GM23338 (cell line): ENCODE data around the gene NUP42. TPM values are rescaled to one million over a fixed set of nuclear protein-coding genes. Genes with fewer than 3 reads are reported as not detected.

Experiments
- ATAC-seq: fragments of 200-7000 bp; cut with Tn5 transposase; 3 replicates; pipeline ENCODE4 v1.9.1; 2020
- DNase-seq: peaks from one replicate; pipeline ENCODE4 v3.0.0-alpha.2; 2015; ENCODE audit warnings: low spot score
- H2AFZ ChIP-seq: fragments of 200-600 bp; sonication (generic); 2 replicates; pipeline ENCODE4 v1.8.0; 2016; ENCODE audit warnings: antibody characterized with exemption, mild to moderate bottlenecking, moderate library complexity
- H3F3A ChIP-seq: fragments of 200-600 bp; sonication (generic); replicated peaks from 2 replicates; pipeline ENCODE4 v1.8.0; 2017; ENCODE audit warnings: antibody characterized with exemption, mixed run types, low read depth
- H3K27ac ChIP-seq: fragments of 200-600 bp; sonication (generic); 2 replicates; pipeline ENCODE4 v1.6.1; 2016; ENCODE audit warnings: low read depth
- H3K27me3 ChIP-seq: fragments of 200-600 bp; sonication (generic); 2 replicates; pipeline ENCODE4 v1.8.0; 2016; ENCODE audit warnings: mild to moderate bottlenecking, mixed run types, moderate library complexity; ENCODE audit not compliant: insufficient read depth
- H3K36me3 ChIP-seq: fragments of 200-600 bp; sonication (generic); 2 replicates; pipeline ENCODE4 v1.8.0; 2016; ENCODE audit warnings: mild to moderate bottlenecking; ENCODE audit not compliant: insufficient read depth
- H3K4me1 ChIP-seq: fragments of 200-600 bp; sonication (generic); 2 replicates; pipeline ENCODE4 v1.8.0; 2016; ENCODE audit warnings: mild to moderate bottlenecking, moderate library complexity; ENCODE audit not compliant: insufficient read depth
- H3K4me2 ChIP-seq: fragments of 200-600 bp; sonication (generic); 2 replicates; pipeline ENCODE4 v1.7.1; 2017; ENCODE audit warnings: mixed run types
- H3K4me3 ChIP-seq: fragments of 200-600 bp; sonication (generic); 2 replicates; pipeline ENCODE4 v1.6.1; 2016; ENCODE audit warnings: mixed run types
- H3K79me2 ChIP-seq: fragments of 200-600 bp; sonication (generic); replicated peaks from 2 replicates; pipeline ENCODE4 v1.8.0; 2017; ENCODE audit warnings: mild to moderate bottlenecking; ENCODE audit not compliant: insufficient read depth
- H3K9me2 ChIP-seq: fragments of 200-600 bp; sonication (generic); 2 replicates; pipeline ENCODE4 v1.8.0; 2017; ENCODE audit not compliant: insufficient read depth
- H4K20me1 ChIP-seq: fragments of 200-600 bp; sonication (generic); replicated peaks from 2 replicates; pipeline ENCODE4 v1.8.0; 2017; ENCODE audit warnings: mild to moderate bottlenecking; ENCODE audit not compliant: insufficient read depth
- H3K27ac Mint-ChIP-seq: 2 replicates; pipeline ENCODE4 v1.8.0; 2020; ENCODE audit warnings: inconsistent platforms, mild to moderate bottlenecking, moderate library complexity, mixed read lengths
- H3K27me3 Mint-ChIP-seq: 3 replicates; pipeline ENCODE4 v1.8.0; 2022; ENCODE audit warnings: low read depth, mild to moderate bottlenecking, moderate library complexity, mixed read lengths, inconsistent platforms; ENCODE audit not compliant: insufficient read depth, poor library complexity
- H3K36me3 Mint-ChIP-seq: 3 replicates; pipeline ENCODE4 v1.8.0; 2021; ENCODE audit warnings: low read depth, mild to moderate bottlenecking, inconsistent platforms, moderate library complexity, mixed read lengths
- H3K4me1 Mint-ChIP-seq: 3 replicates; pipeline ENCODE4 v1.8.0; 2020; ENCODE audit warnings: mild to moderate bottlenecking, inconsistent platforms, mixed read lengths
- H3K4me3 Mint-ChIP-seq: 3 replicates; pipeline ENCODE4 v1.8.0; 2021; ENCODE audit warnings: moderate library complexity, mild to moderate bottlenecking, inconsistent platforms, mixed read lengths
- H3K9me3 Mint-ChIP-seq: 3 replicates; pipeline ENCODE4 v1.8.0; 2020; ENCODE audit warnings: moderate library complexity, mild to moderate bottlenecking, inconsistent platforms, mixed read lengths
- ETS1 ChIP-seq: IDR thresholded peaks from 2 replicates; pipeline ENCODE4 v1.6.1; 2016; ENCODE audit warnings: antibody characterized with exemption
- EZH2 ChIP-seq: fragments of 200-600 bp; sonication (generic); IDR thresholded peaks from one replicate; pipeline ENCODE4 v1.8.0; 2017; ENCODE audit warnings: antibody characterized with exemption, mild to moderate bottlenecking, low read depth; ENCODE audit not compliant: unreplicated experiment
- EZH2phosphoT487 ChIP-seq: fragments of 200-600 bp; sonication (generic); IDR thresholded peaks from one replicate; pipeline ENCODE4 v1.8.1; 2018; ENCODE audit warnings: antibody characterized with exemption; ENCODE audit not compliant: unreplicated experiment
- JUNB ChIP-seq: IDR thresholded peaks from one replicate; pipeline ENCODE4 v1.6.1; 2016; ENCODE audit warnings: antibody characterized with exemption; ENCODE audit not compliant: unreplicated experiment
- NANOG ChIP-seq: IDR thresholded peaks from 2 replicates; pipeline ENCODE4 v1.6.1; 2016; ENCODE audit warnings: antibody characterized with exemption, borderline replicate concordance
- POLR2AphosphoS5 ChIP-seq: IDR thresholded peaks from 2 replicates; pipeline ENCODE4 v1.6.1; 2016; ENCODE audit warnings: antibody characterized with exemption, low read depth
- ZNF114 ChIP-seq: fragments of 250-450 bp; sonication (Bioruptor Pico); IDR thresholded peaks from 2 replicates; pipeline ENCODE4 v1.5.0; 2020; ENCODE audit warnings: mild to moderate bottlenecking, moderate library complexity
- polyA plus RNA-seq: library from polyadenylated mRNA; unstranded; fragments of >200 nt; fragmentation: Nextera tagmentation; extraction: Ambion mirVana; gene quantifications from 2 replicates; pipeline ENCODE4 v1.2.1, GENCODE V29; 2016
- total RNA-seq: library from RNA; depleted of rRNA; stranded (reverse); fragments of >200 nt; shearing (Covaris generic); gene quantifications from 2 replicates; pipeline ENCODE4 v1.2.3, GENCODE V29; 2014
- TF ChIP-seq, protein P1 (sequence below), 2 experiments: fragments of 200-600 bp in 1 of 2; sonication (generic) in 1 of 2; conservative IDR thresholded peaks; 2 replicates each; pipeline versions ENCODE4 v1.5.1 to v1.6.1; 2016 to 2017; ENCODE audit warnings: antibody characterized with exemption in 2 of 2, low read depth in 2 of 2, mild to moderate bottlenecking in 2 of 2, moderate library complexity in 1 of 2
- TF ChIP-seq, protein P2 (sequence below): fragments of 250-450 bp; sonication (Bioruptor Pico); IDR thresholded peaks from 2 replicates; pipeline ENCODE4 v1.5.0; 2020; ENCODE audit warnings: mild to moderate bottlenecking, moderate library complexity

The NUP42 gene
- total and polyA plus RNA-seq, 2 experiments from 2014 or later = 39.1 to 42.7 TPM

DNA sequence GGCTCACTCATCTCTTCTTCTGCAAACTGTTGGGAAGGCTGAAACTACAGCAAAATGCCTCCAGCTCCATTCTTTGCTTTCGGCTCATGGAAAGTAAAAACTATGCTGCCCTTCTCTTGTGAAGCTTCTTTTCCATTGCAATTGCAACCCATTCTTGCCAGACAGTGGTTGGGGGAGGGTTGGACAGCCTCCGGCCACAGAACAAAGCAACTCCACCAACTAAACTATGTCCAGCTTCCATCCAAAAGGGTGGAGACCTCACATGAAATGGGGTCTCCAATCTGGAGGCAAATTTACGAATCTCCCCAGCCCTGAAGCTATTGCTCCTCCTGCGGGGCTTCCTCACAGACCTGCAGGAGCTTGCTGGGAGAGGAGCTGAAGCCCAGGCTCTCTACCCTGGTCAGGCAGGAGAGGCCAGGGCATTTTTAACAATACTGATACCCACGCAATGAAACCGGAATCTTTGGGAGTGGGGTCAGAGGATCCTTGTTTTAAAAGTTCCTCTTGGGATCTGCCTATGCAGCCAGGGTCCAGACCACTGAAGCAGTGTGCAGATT, 65.3 kb downstream of the NUP42 start (continued):
- no peak for TF ChIP-seq ETS1
- TF ChIP-seq ZNF114 (CRISPR knock-in tag) = no peak
- no peak for TF ChIP-seq POLR2AphosphoS5
- TF ChIP-seq JUNB = no peak
- no peak for TF ChIP-seq NANOG

DNA sequence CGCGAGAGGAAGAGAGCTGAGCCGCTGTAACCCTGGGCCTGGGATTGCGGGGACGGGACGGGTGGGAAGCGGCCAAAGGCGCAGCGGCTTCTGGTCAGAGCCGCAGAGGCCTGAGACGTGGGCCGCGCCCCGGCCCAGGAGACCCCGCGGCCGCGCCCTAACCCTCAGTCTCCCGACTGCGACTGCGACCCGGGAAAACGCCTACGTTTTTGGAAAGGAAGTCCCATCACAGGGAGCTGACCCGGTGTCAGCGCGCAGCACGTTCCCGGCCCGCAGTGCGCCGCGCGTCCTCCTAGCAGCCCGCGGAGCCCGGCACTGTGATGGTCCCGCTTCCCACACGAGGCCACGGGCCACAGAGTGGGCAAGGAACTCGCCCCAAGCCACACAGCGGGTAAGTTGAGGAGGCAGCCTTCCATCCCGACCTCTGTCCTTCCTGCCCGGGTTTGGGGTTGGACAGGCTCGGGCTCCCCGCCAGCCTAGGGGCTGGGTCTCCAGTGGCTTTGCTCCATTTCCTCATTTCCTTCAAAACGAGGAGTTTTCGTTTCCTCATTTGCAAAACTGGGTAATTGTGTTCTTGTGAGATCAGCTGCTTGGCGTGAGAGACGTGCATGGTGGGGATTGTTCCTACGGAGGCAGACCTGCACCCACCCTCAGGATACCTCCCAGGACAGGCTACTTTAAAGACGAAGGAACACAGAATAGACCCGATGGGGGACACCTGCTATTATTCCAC, 65.9 kb downstream of the NUP42 start:
- Mint-ChIP-seq H3K9me3 (peaks cover 5% of the 10 kb centered on the region; the same call in 1 of the 3 replicates), H3K36me3 (no peaks in the 10 kb centered on the region), H3K27me3 (peaks cover 6% of the 10 kb centered on the region), H3K4me1 (peaks cover 10% of the 10 kb centered on the region), H3K27ac (no peak overlapping the region), H3K4me3 (peak overlapping the region; percentile 66)
- H3K4me2 ChIP-seq = peak overlapping the region; percentile 86
- peak; percentile 89 for ATAC-seq
- peaks cover 30% of the 10 kb centered on the region for H3K27me3 ChIP-seq
- peak; percentile 65 for DNase-seq
- H3K27ac ChIP-seq = no peak overlapping the region
- peak; percentile 29 for TF ChIP-seq EZH2
- no peak for TF ChIP-seq EZH2phosphoT487
- TF ChIP-seq JUNB = no peak
- no peak for TF ChIP-seq NANOG
- TF ChIP-seq, protein P1, sequence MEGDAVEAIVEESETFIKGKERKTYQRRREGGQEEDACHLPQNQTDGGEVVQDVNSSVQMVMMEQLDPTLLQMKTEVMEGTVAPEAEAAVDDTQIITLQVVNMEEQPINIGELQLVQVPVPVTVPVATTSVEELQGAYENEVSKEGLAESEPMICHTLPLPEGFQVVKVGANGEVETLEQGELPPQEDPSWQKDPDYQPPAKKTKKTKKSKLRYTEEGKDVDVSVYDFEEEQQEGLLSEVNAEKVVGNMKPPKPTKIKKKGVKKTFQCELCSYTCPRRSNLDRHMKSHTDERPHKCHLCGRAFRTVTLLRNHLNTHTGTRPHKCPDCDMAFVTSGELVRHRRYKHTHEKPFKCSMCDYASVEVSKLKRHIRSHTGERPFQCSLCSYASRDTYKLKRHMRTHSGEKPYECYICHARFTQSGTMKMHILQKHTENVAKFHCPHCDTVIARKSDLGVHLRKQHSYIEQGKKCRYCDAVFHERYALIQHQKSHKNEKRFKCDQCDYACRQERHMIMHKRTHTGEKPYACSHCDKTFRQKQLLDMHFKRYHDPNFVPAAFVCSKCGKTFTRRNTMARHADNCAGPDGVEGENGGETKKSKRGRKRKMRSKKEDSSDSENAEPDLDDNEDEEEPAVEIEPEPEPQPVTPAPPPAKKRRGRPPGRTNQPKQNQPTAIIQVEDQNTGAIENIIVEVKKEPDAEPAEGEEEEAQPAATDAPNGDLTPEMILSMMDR (conservative IDR thresholded peaks at IDR 0.05; ENCODE audit: low read depth in 2 of 2) = no peak
- TF ChIP-seq POLR2AphosphoS5 = peak; percentile 34; the same call in 1 of the 2 replicates
- TF ChIP-seq, protein P2, sequence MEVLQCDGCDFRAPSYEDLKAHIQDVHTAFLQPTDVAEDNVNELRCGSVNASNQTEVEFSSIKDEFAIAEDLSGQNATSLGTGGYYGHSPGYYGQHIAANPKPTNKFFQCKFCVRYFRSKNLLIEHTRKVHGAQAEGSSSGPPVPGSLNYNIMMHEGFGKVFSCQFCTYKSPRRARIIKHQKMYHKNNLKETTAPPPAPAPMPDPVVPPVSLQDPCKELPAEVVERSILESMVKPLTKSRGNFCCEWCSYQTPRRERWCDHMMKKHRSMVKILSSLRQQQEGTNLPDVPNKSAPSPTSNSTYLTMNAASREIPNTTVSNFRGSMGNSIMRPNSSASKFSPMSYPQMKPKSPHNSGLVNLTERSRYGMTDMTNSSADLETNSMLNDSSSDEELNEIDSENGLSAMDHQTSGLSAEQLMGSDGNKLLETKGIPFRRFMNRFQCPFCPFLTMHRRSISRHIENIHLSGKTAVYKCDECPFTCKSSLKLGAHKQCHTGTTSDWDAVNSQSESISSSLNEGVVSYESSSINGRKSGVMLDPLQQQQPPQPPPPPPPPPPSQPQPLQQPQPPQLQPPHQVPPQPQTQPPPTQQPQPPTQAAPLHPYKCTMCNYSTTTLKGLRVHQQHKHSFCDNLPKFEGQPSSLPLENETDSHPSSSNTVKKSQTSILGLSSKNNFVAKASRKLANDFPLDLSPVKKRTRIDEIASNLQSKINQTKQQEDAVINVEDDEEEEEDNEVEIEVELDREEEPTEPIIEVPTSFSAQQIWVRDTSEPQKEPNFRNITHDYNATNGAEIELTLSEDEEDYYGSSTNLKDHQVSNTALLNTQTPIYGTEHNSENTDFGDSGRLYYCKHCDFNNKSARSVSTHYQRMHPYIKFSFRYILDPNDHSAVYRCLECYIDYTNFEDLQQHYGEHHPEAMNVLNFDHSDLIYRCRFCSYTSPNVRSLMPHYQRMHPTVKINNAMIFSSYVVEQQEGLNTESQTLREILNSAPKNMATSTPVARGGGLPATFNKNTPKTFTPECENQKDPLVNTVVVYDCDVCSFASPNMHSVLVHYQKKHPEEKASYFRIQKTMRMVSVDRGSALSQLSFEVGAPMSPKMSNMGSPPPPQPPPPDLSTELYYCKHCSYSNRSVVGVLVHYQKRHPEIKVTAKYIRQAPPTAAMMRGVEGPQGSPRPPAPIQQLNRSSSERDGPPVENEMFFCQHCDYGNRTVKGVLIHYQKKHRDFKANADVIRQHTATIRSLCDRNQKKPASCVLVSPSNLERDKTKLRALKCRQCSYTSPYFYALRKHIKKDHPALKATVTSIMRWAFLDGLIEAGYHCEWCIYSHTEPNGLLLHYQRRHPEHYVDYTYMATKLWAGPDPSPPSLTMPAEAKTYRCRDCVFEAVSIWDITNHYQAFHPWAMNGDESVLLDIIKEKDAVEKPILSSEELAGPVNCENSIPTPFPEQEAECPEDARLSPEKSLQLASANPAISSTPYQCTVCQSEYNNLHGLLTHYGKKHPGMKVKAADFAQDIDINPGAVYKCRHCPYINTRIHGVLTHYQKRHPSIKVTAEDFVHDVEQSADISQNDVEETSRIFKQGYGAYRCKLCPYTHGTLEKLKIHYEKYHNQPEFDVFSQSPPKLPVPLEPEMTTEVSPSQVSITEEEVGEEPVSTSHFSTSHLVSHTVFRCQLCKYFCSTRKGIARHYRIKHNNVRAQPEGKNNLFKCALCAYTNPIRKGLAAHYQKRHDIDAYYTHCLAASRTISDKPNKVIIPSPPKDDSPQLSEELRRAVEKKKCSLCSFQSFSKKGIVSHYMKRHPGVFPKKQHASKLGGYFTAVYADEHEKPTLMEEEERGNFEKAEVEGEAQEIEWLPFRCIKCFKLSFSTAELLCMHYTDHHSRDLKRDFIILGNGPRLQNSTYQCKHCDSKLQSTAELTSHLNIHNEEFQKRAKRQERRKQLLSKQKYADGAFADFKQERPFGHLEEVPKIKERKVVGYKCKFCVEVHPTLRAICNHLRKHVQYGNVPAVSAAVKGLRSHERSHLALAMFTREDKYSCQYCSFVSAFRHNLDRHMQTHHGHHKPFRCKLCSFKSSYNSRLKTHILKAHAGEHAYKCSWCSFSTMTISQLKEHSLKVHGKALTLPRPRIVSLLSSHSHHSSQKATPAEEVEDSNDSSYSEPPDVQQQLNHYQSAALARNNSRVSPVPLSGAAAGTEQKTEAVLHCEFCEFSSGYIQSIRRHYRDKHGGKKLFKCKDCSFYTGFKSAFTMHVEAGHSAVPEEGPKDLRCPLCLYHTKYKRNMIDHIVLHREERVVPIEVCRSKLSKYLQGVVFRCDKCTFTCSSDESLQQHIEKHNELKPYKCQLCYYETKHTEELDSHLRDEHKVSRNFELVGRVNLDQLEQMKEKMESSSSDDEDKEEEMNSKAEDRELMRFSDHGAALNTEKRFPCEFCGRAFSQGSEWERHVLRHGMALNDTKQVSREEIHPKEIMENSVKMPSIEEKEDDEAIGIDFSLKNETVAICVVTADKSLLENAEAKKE (CRISPR knock-in tag) = no peak
- no peak for TF ChIP-seq ZNF114 (CRISPR knock-in tag)
- H3K9me2 ChIP-seq = peaks cover 6% of the 10 kb centered on the region; the same call in 1 of the 2 replicates
- H3K79me2 ChIP-seq = no peaks in the 10 kb centered on the region
- H3F3A ChIP-seq = peaks cover 7% of the 10 kb centered on the region; the same call in 1 of the 2 replicates
- H3K4me1 ChIP-seq = peaks cover 17% of the 10 kb centered on the region
- no peaks in the 10 kb centered on the region for H4K20me1 ChIP-seq
- H3K36me3 ChIP-seq = no peaks in the 10 kb centered on the region
- H2AFZ ChIP-seq = peak overlapping the region; percentile 100
- H3K4me3 ChIP-seq = peak overlapping the region; percentile 63
